IMR-90 (cell line): ENCODE data around the gene ATP13A2. TPM values are rescaled to one million over a fixed set of nuclear protein-coding genes. Genes with fewer than 3 reads are reported as not detected.

Experiments used
- ATAC-seq: fragments of 200-7000 bp; cut with Tn5 transposase; 2 replicates; pipeline ENCODE4 v1.9.1; 2020; ENCODE audit warnings: low read depth, mild to moderate bottlenecking, moderate library complexity
- BruUV-seq: library from RNA; stranded (reverse); fragments of 400-500 nt; replicated peaks from 2 replicates; lab custom pipeline; 2021; lab: Mats Ljungman, UMichigan
- CTCF ChIA-PET: fragments of 300-600 bp; formaldehyde crosslinking; extraction: SDS; loops from one replicate; lab custom pipeline; 2021; ENCODE audit warnings: antibody characterized with exemption; lab: Yijun Ruan, JAX
- POLR2A ChIA-PET: fragments of 300-600 bp; sonication (Branson Sonifier 250); formaldehyde crosslinking; loops from one replicate; lab custom pipeline; 2022; ENCODE audit warnings: antibody characterized with exemption; ENCODE audit not compliant: unreplicated experiment; lab: Charles Lee
- DNase-seq: peaks from one replicate; pipeline ENCODE4 v3.0.0; 2013
- H2AFZ ChIP-seq: replicated peaks from 2 replicates; pipeline ENCODE3; 2013; ENCODE audit warnings: low read length, mild to moderate bottlenecking; ENCODE audit not compliant: poor library complexity
- H2AK5ac ChIP-seq: 2 replicates; pipeline ENCODE4 v1.6.1; 2013; ENCODE audit warnings: low read depth, low read length, inconsistent platforms
- H2AK9ac ChIP-seq: replicated peaks from 2 replicates; pipeline ENCODE3; 2013; ENCODE audit warnings: mild to moderate bottlenecking, low read depth, low read length, moderate library complexity; ENCODE audit not compliant: poor library complexity
- H2BK120ac ChIP-seq: 2 replicates; pipeline ENCODE4 v1.6.1; 2013; ENCODE audit warnings: low read depth, low read length, inconsistent platforms
- H2BK15ac ChIP-seq: 3 replicates; pipeline ENCODE4 v1.6.1; 2013; ENCODE audit warnings: low read depth, low read length, inconsistent platforms
- H2BK20ac ChIP-seq: 2 replicates; pipeline ENCODE4 v1.6.1; 2013; ENCODE audit warnings: low read depth, mild to moderate bottlenecking, inconsistent platforms, low read length, moderate library complexity
- H2BK5ac ChIP-seq: 2 replicates; pipeline ENCODE4 v1.6.1; 2013; ENCODE audit warnings: mild to moderate bottlenecking, low read depth, low read length, inconsistent platforms; ENCODE audit not compliant: poor library complexity, severe bottlenecking
- H3K14ac ChIP-seq: replicated peaks from 2 replicates; pipeline ENCODE4 v1.6.1; 2013; ENCODE audit warnings: low read depth, low read length, inconsistent platforms
- H3K18ac ChIP-seq: 2 replicates; pipeline ENCODE4 v1.6.1; 2013; ENCODE audit warnings: low read depth, low read length, control low read depth
- H3K23ac ChIP-seq: 2 replicates; pipeline ENCODE4 v1.6.1; 2013; ENCODE audit warnings: low read depth, low read length, inconsistent platforms
- H3K27ac ChIP-seq: 2 replicates; pipeline ENCODE4 v1.5.1; 2013; ENCODE audit warnings: mild to moderate bottlenecking, control low read depth, low read length; ENCODE audit not compliant: insufficient read depth
- H3K27me3 ChIP-seq: 2 replicates; pipeline ENCODE4 v1.6.1; 2013; ENCODE audit warnings: low read length; ENCODE audit not compliant: control insufficient read depth, insufficient read depth
- H3K36me3 ChIP-seq: 2 replicates; pipeline ENCODE4 v1.6.1; 2013; ENCODE audit warnings: low read length, mixed read lengths; ENCODE audit not compliant: control insufficient read depth, insufficient read depth
- H3K4ac ChIP-seq: 2 replicates; pipeline ENCODE4 v1.6.1; 2013; ENCODE audit warnings: low read depth, low read length, inconsistent platforms
- H3K4me1 ChIP-seq: 2 replicates; pipeline ENCODE4 v1.6.1; 2013; ENCODE audit warnings: low read length, mixed read lengths; ENCODE audit not compliant: control insufficient read depth, insufficient read depth
- H3K4me2 ChIP-seq: 2 replicates; pipeline ENCODE4 v1.6.1; 2013; ENCODE audit warnings: low read depth, mild to moderate bottlenecking, control low read depth, low read length, moderate library complexity
- H3K4me3 ChIP-seq: 2 replicates; pipeline ENCODE4 v1.5.1; 2013; ENCODE audit warnings: low read depth, mild to moderate bottlenecking, control low read depth, low read length, moderate library complexity; ENCODE audit not compliant: insufficient read depth
- H3K56ac ChIP-seq: 2 replicates; pipeline ENCODE4 v1.6.1; 2013; ENCODE audit warnings: low read length, inconsistent platforms; ENCODE audit not compliant: insufficient read depth; ENCODE audit errors: extremely low read depth
- H3K79me1 ChIP-seq, 2 experiments: 2 replicates each; pipeline ENCODE4 v1.6.1; 2013; ENCODE audit warnings: low read length in 2 of 2, inconsistent platforms in 1 of 2, low read depth in 1 of 2
- H3K9ac ChIP-seq: 2 replicates; pipeline ENCODE4 v1.6.1; 2013; ENCODE audit warnings: low read depth, low read length, control low read depth
- H3K9me1 ChIP-seq: 2 replicates; pipeline ENCODE4 v1.6.1; 2013; ENCODE audit warnings: low read length, inconsistent platforms; ENCODE audit not compliant: insufficient read depth
- H3K9me3 ChIP-seq: 2 replicates; pipeline ENCODE4 v1.6.1; 2013; ENCODE audit warnings: low read length; ENCODE audit not compliant: control insufficient read depth, insufficient read depth
- H4K20me1 ChIP-seq: 2 replicates; pipeline ENCODE4 v1.6.1; 2013; ENCODE audit warnings: low read length, inconsistent platforms; ENCODE audit not compliant: insufficient read depth
- H4K5ac ChIP-seq: 2 replicates; pipeline ENCODE4 v1.6.1; 2013; ENCODE audit warnings: mild to moderate bottlenecking, low read depth, low read length, control low read depth
- H4K8ac ChIP-seq, 2 experiments: 2 replicates each; pipeline ENCODE4 v1.6.1; 2013; ENCODE audit warnings: low read depth in 2 of 2, low read length in 2 of 2, control low read depth in 1 of 2, inconsistent platforms in 1 of 2
- H4K91ac ChIP-seq: 2 replicates; pipeline ENCODE4 v1.6.1; 2013; ENCODE audit warnings: low read depth, low read length, inconsistent platforms; ENCODE audit not compliant: insufficient read depth
- CHD1 ChIP-seq: IDR thresholded peaks from 2 replicates; pipeline ENCODE4 v1.6.1; 2012; ENCODE audit warnings: low read depth, low read length, improper control_type of control experiment
- NFE2L2 ChIP-seq: fragments of 150-350 bp; IDR thresholded peaks from 2 replicates; pipeline ENCODE4 v1.6.1; 2016; ENCODE audit warnings: low read depth, mild to moderate bottlenecking, low read length
- POLR2A ChIP-seq: IDR thresholded peaks from 2 replicates; pipeline ENCODE4 v1.6.1; 2012; ENCODE audit warnings: mild to moderate bottlenecking, low read depth, low read length
- SMC3 ChIP-seq: fragments of 150-350 bp; IDR thresholded peaks from 2 replicates; pipeline ENCODE4 v1.6.1; 2016; ENCODE audit warnings: low read depth, mild to moderate bottlenecking, antibody characterized with exemption, low read length, moderate library complexity
- WGBS, 2 experiments: methylation state at CpG; one replicate each; pipeline versions ENCODE4 v1.1.5 to v1.1.7; 2013; ENCODE audit warnings: missing lambda C conversion rate in 2 of 2; ENCODE audit not compliant: insufficient read length in 1 of 2; ENCODE audit errors: extremely low coverage in 2 of 2; 5-methylcytosine and 5-hydroxymethylcytosine counted together
- dilution Hi-C: fragments of 300-500 bp; cut with HindIII; formaldehyde crosslinking; loops from one replicate; pipeline ENCODE4 v1.14.3; 2018; ENCODE audit warnings: low sequenced_read_pairs; ENCODE audit not compliant: unreplicated experiment
- in situ Hi-C: fragments of 300-500 bp; cut with MboI; formaldehyde crosslinking; loops from 3 replicates; pipeline ENCODE4 v1.14.3; 2019; ENCODE audit warnings: low sequenced_read_pairs, inconsistent platforms, mixed read lengths
- intact Hi-C: fragments of 100-400 bp; cut with micrococcal nuclease; formaldehyde crosslinking; loops from 2 replicates; pipeline ENCODE4 v1.10.0; 2022
- polyA plus RNA-seq, 3 experiments: library from polyadenylated mRNA; depleted of rRNA; stranded (reverse); fragments of >200 nt; gene quantifications; 2 replicates each; pipeline ENCODE4 v1.2.3, GENCODE V29; 2012; ENCODE audit warnings: low replicate concordance in 1 of 3
- total RNA-seq: library from RNA; depleted of rRNA; stranded (reverse); fragments of >200 nt; gene quantifications from 2 replicates; pipeline ENCODE4 v1.2.3, GENCODE V29; 2012
- TF ChIP-seq, protein P1 (sequence below): fragments of 150-350 bp; IDR thresholded peaks from 2 replicates; pipeline ENCODE4 v1.6.1; 2017; ENCODE audit warnings: mild to moderate bottlenecking, antibody characterized with exemption, low read length, low read depth
- TF ChIP-seq, protein P2 (sequence below): conservative IDR thresholded peaks from 2 replicates; pipeline ENCODE4 v1.5.1; 2012; ENCODE audit warnings: mild to moderate bottlenecking, low read depth, low read length, improper control_type of control experiment

ATP13A2 gene
- total and polyA plus RNA-seq, 2 of the 4 experiments (the other 2 are of a cell fraction), result 5.7 to 18.9 TPM

DNA sequence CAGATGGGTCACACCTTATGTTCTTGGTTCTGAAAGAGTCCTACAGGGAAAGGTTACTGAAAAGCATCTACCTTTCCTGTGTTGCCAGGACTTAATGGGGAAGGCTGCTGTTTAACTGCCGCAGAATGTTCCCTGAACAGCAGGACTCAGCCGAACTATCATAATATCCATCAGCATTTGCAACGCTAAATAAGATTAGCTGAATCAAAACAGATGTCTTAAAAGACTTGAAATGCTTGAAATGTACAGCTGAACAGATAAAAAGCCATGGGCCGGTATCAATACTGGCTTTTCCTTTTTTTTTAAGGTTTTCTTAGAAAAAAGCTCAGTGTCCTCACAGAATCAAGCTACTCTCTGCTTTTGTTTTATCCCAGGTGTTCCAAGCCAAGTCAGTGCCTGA, 19.7 kb upstream of the ATP13A2 start:
- CTCF ChIA-PET, result interaction anchor here (0.5 kb wide), 2 partner anchors 19 to 67 kb away, joined by 4 to 7 read pairs; no protein-coding TSS in a partner anchor
- dilution Hi-C loops, result no loop called here

More for the DNA sequence above, 19.7 kb upstream of the ATP13A2 start:
- H2BK15ac ChIP-seq, result no peak overlapping the region
- H3K27me3 ChIP-seq, result no peaks in the 10 kb centered on the region
- H3K9me1 ChIP-seq, result no peaks in the 10 kb centered on the region
- intact Hi-C loops (no loop called here), in situ Hi-C loops (loop anchor here (25.0 kb wide), 1 partner anchor 419 kb away; the partner anchor contains the start of gene NBPF1)
- DNase-seq, result no peak
- TF ChIP-seq NFE2L2, result no peak
- TF ChIP-seq POLR2A, result no peak
- TF ChIP-seq SMC3, result no peak
- TF ChIP-seq, protein P1, sequence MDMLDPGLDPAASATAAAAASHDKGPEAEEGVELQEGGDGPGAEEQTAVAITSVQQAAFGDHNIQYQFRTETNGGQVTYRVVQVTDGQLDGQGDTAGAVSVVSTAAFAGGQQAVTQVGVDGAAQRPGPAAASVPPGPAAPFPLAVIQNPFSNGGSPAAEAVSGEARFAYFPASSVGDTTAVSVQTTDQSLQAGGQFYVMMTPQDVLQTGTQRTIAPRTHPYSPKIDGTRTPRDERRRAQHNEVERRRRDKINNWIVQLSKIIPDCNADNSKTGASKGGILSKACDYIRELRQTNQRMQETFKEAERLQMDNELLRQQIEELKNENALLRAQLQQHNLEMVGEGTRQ, result no peak
- no peak for TF ChIP-seq CHD1
- TF ChIP-seq, protein P2, sequence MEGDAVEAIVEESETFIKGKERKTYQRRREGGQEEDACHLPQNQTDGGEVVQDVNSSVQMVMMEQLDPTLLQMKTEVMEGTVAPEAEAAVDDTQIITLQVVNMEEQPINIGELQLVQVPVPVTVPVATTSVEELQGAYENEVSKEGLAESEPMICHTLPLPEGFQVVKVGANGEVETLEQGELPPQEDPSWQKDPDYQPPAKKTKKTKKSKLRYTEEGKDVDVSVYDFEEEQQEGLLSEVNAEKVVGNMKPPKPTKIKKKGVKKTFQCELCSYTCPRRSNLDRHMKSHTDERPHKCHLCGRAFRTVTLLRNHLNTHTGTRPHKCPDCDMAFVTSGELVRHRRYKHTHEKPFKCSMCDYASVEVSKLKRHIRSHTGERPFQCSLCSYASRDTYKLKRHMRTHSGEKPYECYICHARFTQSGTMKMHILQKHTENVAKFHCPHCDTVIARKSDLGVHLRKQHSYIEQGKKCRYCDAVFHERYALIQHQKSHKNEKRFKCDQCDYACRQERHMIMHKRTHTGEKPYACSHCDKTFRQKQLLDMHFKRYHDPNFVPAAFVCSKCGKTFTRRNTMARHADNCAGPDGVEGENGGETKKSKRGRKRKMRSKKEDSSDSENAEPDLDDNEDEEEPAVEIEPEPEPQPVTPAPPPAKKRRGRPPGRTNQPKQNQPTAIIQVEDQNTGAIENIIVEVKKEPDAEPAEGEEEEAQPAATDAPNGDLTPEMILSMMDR, result no peak
- H4K5ac ChIP-seq, result no peak overlapping the region
- no peak overlapping the region for H3K4ac ChIP-seq
- peaks cover 40% of the 10 kb centered on the region for H3K36me3 ChIP-seq
- no peak overlapping the region for H3K27ac ChIP-seq
- no peak overlapping the region for H2BK20ac ChIP-seq
- ATAC-seq, result no peak
- H3K4me2 ChIP-seq, result no peak overlapping the region
- WGBS, 2 experiments, result no CpG with 5 or more reads among the region's 4 CpGs
- POLR2A ChIA-PET, result no interaction called here
- no peak overlapping the region for H4K91ac ChIP-seq
- H2BK120ac ChIP-seq, result no peak overlapping the region
- no peak overlapping the region for H3K14ac ChIP-seq
- H2AK5ac ChIP-seq, result no peak overlapping the region
- H3K9ac ChIP-seq, result no peak overlapping the region
- H4K20me1 ChIP-seq, result no peaks in the 10 kb centered on the region; the same call in 1 of the 2 replicates
- no peaks in the 10 kb centered on the region for H3K9me3 ChIP-seq
- BruUV-seq, result no TSS peak
- no peak overlapping the region for H3K56ac ChIP-seq
- H3K4me1 ChIP-seq, result no peaks in the 10 kb centered on the region
- no peak overlapping the region for H3K4me3 ChIP-seq
- H2AFZ ChIP-seq, result no peak overlapping the region
- H3K18ac ChIP-seq, result no peak overlapping the region
- H4K8ac ChIP-seq, result no peak overlapping the region
- H2AK9ac ChIP-seq, result no peak overlapping the region
- H3K79me1 ChIP-seq, result peaks cover 3 to 22% of the 10 kb centered on the region in 2 experiments; a peak in 3 of 4 replicates
- no peak overlapping the region for H3K23ac ChIP-seq
- H2BK5ac ChIP-seq, result no peak overlapping the region
